Uterus (tissue), 2 donors: Measurements from ENCODE around the gene ZC3H15.

Source experiments
- CTCF ChIP-seq, 4 experiments: fragments of 200-600 bp in 2 of 4; fragments of 450-650 bp in 2 of 4; sonication (generic) in 2 of 4; IDR thresholded peaks; one replicate each; pipeline ENCODE4 v1.5.1; 2016 to 2019; ENCODE audit warnings: antibody characterized with exemption in 4 of 4, mild to moderate bottlenecking in 2 of 4, moderate library complexity in 1 of 4
- POLR2A ChIP-seq, 2 donors: fragments of 450-650 bp; IDR thresholded peaks; one replicate each; pipeline ENCODE4 v1.6.1; 2016; ENCODE audit warnings: antibody characterized with exemption in 2 of 2, mild to moderate bottlenecking in 1 of 2, moderate library complexity in 1 of 2

GRCh38 chr2:186477790-186478189 is 8.3 kb upstream of the ZC3H15 start:
- TF ChIP-seq POLR2A (IDR thresholded peaks at IDR 0.05) (no peak), CTCF (IDR thresholded peaks at IDR 0.05) (no peak)
